Medulla oblongata (tissue), 1 donor: Measurements from ENCODE around the gene WNT3.
A peak's percentile ranks its signal among the peaks of the same experiment; 100 is the strongest.
"Not testable (repeated sequence)": the region's sequence is repeated elsewhere in the genome, so short reads cannot be mapped to it uniquely, and the experiment has no call there.

ENCODE experiments used
- DNase-seq: peaks from one replicate; pipeline ENCODE4 v3.0.0-alpha.2; 2015; ENCODE audit errors: extremely low spot score

Gene WNT3

GRCh38 chr17:46785696-46786095 is 32.8 kb downstream of the WNT3 start:
- DNase-seq, result no peak

- DNase-seq, result no peak
Observed at GRCh38 chr17:46783031-46783593, 35.4 kb downstream of the WNT3 start.

- no peak for DNase-seq
Observed at GRCh38 chr17:46782250-46782953, 36.1 kb downstream of the WNT3 start.

- DNase-seq, result no peak
Observed at GRCh38 chr17:46780003-46780373, 38.5 kb downstream of the WNT3 start.

GRCh38 chr17:46777943-46778915 is 40.3 kb downstream of the WNT3 start:
- no peak for DNase-seq

- DNase-seq, result no peak
Observed at GRCh38 chr17:46776298-46777005, 42.0 kb downstream of the WNT3 start.

GRCh38 chr17:46774108-46774737 is 44.3 kb downstream of the WNT3 start:
- no peak for DNase-seq

- DNase-seq, result no peak
Observed at GRCh38 chr17:46773676-46774075, 44.8 kb downstream of the WNT3 start.

- no peak for DNase-seq
Observed at GRCh38 chr17:46773221-46773605, 45.3 kb downstream of the WNT3 start.

- DNase-seq, result no peak
Observed at GRCh38 chr17:46772475-46773220, 45.8 kb downstream of the WNT3 start.

GRCh38 chr17:46771561-46772474 is 46.7 kb downstream of the WNT3 start:
- DNase-seq, result peak; percentile 18

- no peak for DNase-seq
Observed at GRCh38 chr17:46770818-46771560, 47.5 kb downstream of the WNT3 start.

- no peak for DNase-seq
Observed at GRCh38 chr17:46770439-46770817, 48.1 kb downstream of the WNT3 start.

- DNase-seq, result no peak
Observed at GRCh38 chr17:46769531-46770438, 48.7 kb downstream of the WNT3 start.

GRCh38 chr17:46768896-46769295 is 49.6 kb downstream of the WNT3 start:
- DNase-seq, result not testable (repeated sequence)

- DNase-seq, result no peak
Observed at GRCh38 chr17:46768540-46768870, 50.0 kb downstream of the WNT3 start.

- DNase-seq, result no peak
Observed at GRCh38 chr17:46766493-46767491, 51.7 kb downstream of the WNT3 start.
